GM21825 (cell line): Measurements from ENCODE around the gene EIF2S1.

Experiments used
- ATAC-seq: cut with Tn5 transposase; IDR thresholded peaks from one replicate; pipeline ENCODE4 v1.9.1; 2021; ENCODE audit warnings: mild to moderate bottlenecking, moderate library complexity; ENCODE audit not compliant: unreplicated experiment

Gene EIF2S1

DNA sequence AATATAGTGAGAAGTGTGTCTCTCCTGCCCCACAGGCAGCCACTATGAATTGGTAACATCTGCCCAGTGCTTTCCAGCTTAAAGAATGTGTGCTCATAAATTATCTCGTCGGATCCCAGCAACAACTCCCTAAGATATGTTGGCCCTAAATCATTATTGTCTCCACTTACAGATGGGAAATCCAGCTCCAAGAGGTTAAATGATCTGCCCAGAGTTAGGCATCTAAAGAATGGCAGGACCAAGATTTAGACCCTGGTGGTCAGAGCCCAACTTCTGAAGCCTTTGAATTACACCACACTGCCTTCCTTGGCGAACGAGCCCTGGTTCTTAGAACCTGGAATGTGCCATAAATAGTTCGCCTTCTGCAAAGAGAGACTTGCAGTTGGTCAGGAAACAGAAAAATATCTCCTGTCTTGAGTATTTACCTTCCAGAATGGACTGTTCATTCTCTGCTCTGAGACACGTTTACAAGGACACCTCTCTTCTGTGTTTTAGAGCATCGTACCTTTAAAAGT, 72.0 kb downstream of the EIF2S1 start:
- no peak for ATAC-seq

DNA sequence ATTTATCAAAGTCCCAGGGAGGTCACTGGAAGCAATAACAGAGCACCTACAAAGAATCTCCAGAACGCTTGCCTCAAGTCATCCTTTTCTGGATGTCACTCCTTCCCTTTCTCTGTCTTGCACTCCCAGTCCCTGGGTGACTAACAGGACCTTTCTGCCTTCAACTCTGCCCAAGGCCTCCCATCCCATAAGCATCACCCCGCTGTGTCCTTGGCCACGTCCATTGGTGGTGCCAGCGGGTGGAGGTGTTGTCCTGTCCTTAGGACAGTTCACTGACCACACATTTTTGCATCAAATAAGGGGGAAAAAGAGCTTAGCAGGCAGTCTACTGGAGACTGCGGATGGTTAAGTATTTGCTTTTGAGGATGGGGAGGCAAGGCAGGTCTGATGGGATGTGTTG, 75.5 kb downstream of the EIF2S1 start:
- ATAC-seq, result no peak
